Measurements from ENCODE around the gene ILKAP.
"Not testable (repeated sequence)": the region's sequence is repeated elsewhere in the genome, so short reads cannot be mapped to it uniquely, and the experiment has no call there.

ILKAP gene

DNA sequence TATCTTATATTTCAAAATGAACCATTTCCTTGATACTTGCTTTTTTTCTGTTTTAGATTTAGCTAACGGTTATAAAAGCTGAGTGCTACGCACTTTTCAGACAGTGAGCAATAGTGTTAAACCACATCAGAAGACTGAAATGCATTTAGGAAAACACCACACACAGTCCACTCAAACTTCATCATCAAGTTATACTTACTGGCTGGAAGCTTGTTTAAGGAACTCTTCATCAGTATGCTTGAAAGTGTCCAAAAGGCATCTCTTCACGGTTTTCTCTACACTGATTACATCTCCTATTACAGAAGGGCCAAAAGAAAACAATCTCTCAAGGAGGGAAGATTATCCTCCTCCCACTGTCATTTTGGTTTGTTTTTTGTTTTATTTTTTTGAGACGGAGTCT lies 19.7 kb downstream of the ILKAP start:
- Mint-ChIP-seq H3K27ac (peak overlapping the region; percentile 41), H3K36me3 (ENCODE audit: low read depth) (peaks cover 100% of the 10 kb centered on the region), H3K9me3 (no peaks in the 10 kb centered on the region), H3K4me1 (ENCODE audit: low read depth) (peaks cover 8% of the 10 kb centered on the region), H3K27me3 (no peaks in the 10 kb centered on the region), H3K4me3 (no peak overlapping the region)
- no peak for DNase-seq

GRCh38 chr2:238182362-238182761 lies 21.1 kb downstream of the ILKAP start:
- no peak overlapping the region for H3K4me3 Mint-ChIP-seq
- no peak for DNase-seq
- H3K27ac Mint-ChIP-seq: no peak overlapping the region
- no peaks in the 10 kb centered on the region for H3K27me3 Mint-ChIP-seq
- peaks cover 8% of the 10 kb centered on the region for H3K4me1 Mint-ChIP-seq (ENCODE audit: low read depth)
- peaks cover 99% of the 10 kb centered on the region for H3K36me3 Mint-ChIP-seq (ENCODE audit: low read depth)
- H3K9me3 Mint-ChIP-seq: no peaks in the 10 kb centered on the region

- no peaks in the 10 kb centered on the region for H3K27me3 Mint-ChIP-seq
- H3K9me3 Mint-ChIP-seq: no peaks in the 10 kb centered on the region
- H3K4me3 Mint-ChIP-seq: no peak overlapping the region
- H3K27ac Mint-ChIP-seq: no peak overlapping the region
- no peak for DNase-seq
- H3K36me3 Mint-ChIP-seq (ENCODE audit: low read depth): peaks cover 97% of the 10 kb centered on the region
- peaks cover 8% of the 10 kb centered on the region for H3K4me1 Mint-ChIP-seq (ENCODE audit: low read depth)
Observed at GRCh38 chr2:238180554-238180953, 22.9 kb downstream of the ILKAP start.

GRCh38 chr2:238176613-238177012 lies 26.9 kb downstream of the ILKAP start:
- Mint-ChIP-seq H3K4me3 (no peak overlapping the region), H3K9me3 (no peaks in the 10 kb centered on the region), H3K27ac (no peak overlapping the region), H3K36me3 (ENCODE audit: low read depth) (peaks cover 97% of the 10 kb centered on the region), H3K27me3 (no peaks in the 10 kb centered on the region), H3K4me1 (ENCODE audit: low read depth) (no peaks in the 10 kb centered on the region)
- no peak for DNase-seq

GRCh38 chr2:238174701-238175100 lies 28.8 kb downstream of the ILKAP start:
- no peaks in the 10 kb centered on the region for H3K27me3 Mint-ChIP-seq
- H3K9me3 Mint-ChIP-seq: no peaks in the 10 kb centered on the region
- no peak overlapping the region for H3K27ac Mint-ChIP-seq
- H3K4me1 Mint-ChIP-seq (ENCODE audit: low read depth): no peaks in the 10 kb centered on the region
- no peak overlapping the region for H3K4me3 Mint-ChIP-seq
- H3K36me3 Mint-ChIP-seq (ENCODE audit: low read depth): peaks cover 93% of the 10 kb centered on the region
- no peak for DNase-seq

GRCh38 chr2:238174291-238174690 lies 29.2 kb downstream of the ILKAP start:
- Mint-ChIP-seq H3K27me3 (no peaks in the 10 kb centered on the region), H3K9me3 (no peaks in the 10 kb centered on the region), H3K27ac (no peak overlapping the region), H3K4me3 (no peak overlapping the region), H3K36me3 (ENCODE audit: low read depth) (peaks cover 93% of the 10 kb centered on the region), H3K4me1 (ENCODE audit: low read depth) (no peaks in the 10 kb centered on the region)
- DNase-seq: no peak

DNA sequence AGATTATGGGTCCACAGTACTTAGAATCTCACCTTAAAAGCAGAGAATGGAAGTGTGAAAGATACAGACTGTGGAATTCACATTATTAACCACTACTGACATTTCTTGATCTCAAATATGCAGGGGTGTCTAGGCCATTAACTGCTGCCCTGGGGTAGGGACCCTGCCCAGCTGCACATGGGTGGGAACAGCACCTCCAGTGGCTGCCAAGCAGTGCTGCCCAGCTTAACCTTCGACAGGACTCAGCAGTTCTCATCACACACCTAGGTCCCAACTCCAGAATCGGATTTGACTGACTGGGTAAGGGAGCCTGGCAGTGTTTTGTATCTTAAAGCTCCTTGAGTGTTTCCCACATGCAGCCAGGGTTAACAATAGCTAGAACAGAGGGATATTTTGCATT lies 29.8 kb downstream of the ILKAP start:
- Mint-ChIP-seq H3K4me3 (no peak overlapping the region), H3K4me1 (ENCODE audit: low read depth) (no peaks in the 10 kb centered on the region), H3K9me3 (no peaks in the 10 kb centered on the region), H3K36me3 (ENCODE audit: low read depth) (peaks cover 93% of the 10 kb centered on the region), H3K27ac (no peak overlapping the region), H3K27me3 (no peaks in the 10 kb centered on the region)
- DNase-seq: no peak

GRCh38 chr2:238172439-238172838 lies 31.1 kb downstream of the ILKAP start:
- H3K27ac Mint-ChIP-seq: no peak overlapping the region
- H3K36me3 Mint-ChIP-seq (ENCODE audit: low read depth): peaks cover 94% of the 10 kb centered on the region
- H3K4me3 Mint-ChIP-seq: no peak overlapping the region
- peak; percentile 22 for DNase-seq
- H3K27me3 Mint-ChIP-seq: no peaks in the 10 kb centered on the region
- H3K4me1 Mint-ChIP-seq (ENCODE audit: low read depth): no peaks in the 10 kb centered on the region
- H3K9me3 Mint-ChIP-seq: no peaks in the 10 kb centered on the region

- H3K27ac Mint-ChIP-seq: no peak overlapping the region
- DNase-seq: no peak
- H3K36me3 Mint-ChIP-seq (ENCODE audit: low read depth): peaks cover 91% of the 10 kb centered on the region
Observed at GRCh38 chr2:238171575-238172187, 31.8 kb downstream of the ILKAP start.

DNA sequence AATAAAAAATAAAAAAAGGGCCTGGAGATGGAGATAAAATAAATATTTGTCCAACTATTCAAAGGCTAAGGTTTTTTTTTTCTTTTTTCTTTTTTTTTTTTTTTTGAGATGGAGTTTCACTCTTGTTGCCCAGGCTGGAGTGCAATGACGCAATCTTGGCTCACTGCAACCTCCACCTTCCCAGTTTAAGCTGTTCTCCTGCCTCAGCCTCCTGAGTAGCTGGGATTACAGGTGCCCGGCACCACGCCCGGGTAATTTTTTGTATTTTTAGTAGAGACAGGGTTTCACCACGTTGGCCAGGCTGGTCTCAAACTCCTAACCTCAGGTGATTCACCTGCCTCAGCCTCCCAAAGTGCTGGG lies 32.4 kb downstream of the ILKAP start:
- not testable (repeated sequence) for H3K4me3 Mint-ChIP-seq, H3K27ac Mint-ChIP-seq
- H3K36me3 Mint-ChIP-seq (ENCODE audit: low read depth): peaks cover 85% of the 10 kb centered on the region

More at GRCh38 chr2:238171575-238172187, 31.8 kb downstream of the ILKAP start:
- Mint-ChIP-seq H3K27me3 (no peaks in the 10 kb centered on the region), H3K4me3 (no peak overlapping the region), H3K4me1 (ENCODE audit: low read depth) (no peaks in the 10 kb centered on the region), H3K9me3 (no peaks in the 10 kb centered on the region)

DNA sequence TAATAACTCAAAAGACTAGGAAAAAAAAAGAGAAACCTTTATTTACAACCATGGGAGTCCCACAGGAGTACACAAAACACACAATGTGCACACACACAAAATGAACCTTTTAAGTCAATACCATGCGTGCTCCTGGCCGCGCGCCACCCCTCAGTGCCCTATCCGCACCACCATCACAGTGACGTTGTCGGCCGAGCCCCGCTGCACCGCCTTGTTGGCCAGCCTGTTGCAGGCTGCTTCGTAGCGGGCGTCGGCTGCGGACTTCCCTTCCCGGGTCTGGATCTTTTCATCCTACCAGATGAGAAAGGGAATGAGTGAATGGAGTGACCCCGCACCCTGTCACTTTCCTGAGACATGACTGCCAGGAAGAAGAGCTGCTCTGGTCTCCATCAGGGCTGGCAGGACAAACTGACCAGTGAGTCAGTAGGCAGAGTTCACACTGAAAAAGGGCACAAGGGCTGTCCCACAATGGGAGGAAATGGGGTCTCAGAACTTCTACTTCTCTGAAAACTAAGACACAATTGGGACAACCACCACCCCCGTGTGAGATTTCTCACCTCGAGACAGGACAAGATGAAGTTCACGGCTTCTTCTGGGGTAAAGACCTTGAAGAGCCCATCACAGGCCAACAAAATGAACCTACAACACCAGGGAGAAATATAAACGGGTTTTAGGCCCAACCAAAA lies 33.0 kb downstream of the ILKAP start:
- peaks cover under 1% of the 10 kb centered on the region for H3K27me3 Mint-ChIP-seq
- no peaks in the 10 kb centered on the region for H3K4me1 Mint-ChIP-seq (ENCODE audit: low read depth)
- H3K27ac Mint-ChIP-seq: no peak overlapping the region
- no peak for DNase-seq
- peaks cover 81% of the 10 kb centered on the region for H3K36me3 Mint-ChIP-seq (ENCODE audit: low read depth)
- no peak overlapping the region for H3K4me3 Mint-ChIP-seq
- no peaks in the 10 kb centered on the region for H3K9me3 Mint-ChIP-seq

More for the DNA sequence above, 32.4 kb downstream of the ILKAP start:
- H3K27me3 Mint-ChIP-seq; H3K9me3 Mint-ChIP-seq; H3K4me1 Mint-ChIP-seq (ENCODE audit: low read depth): not testable (repeated sequence)
- peak; percentile 7 for DNase-seq

- Mint-ChIP-seq H3K4me1 (ENCODE audit: low read depth) (peaks cover 3% of the 10 kb centered on the region), H3K36me3 (ENCODE audit: low read depth) (peaks cover 74% of the 10 kb centered on the region), H3K9me3 (no peaks in the 10 kb centered on the region), H3K27me3 (peaks cover 8% of the 10 kb centered on the region), H3K4me3 (no peak overlapping the region), H3K27ac (peak overlapping the region; percentile 82)
- DNase-seq: no peak
Observed at GRCh38 chr2:238169708-238170251, 33.7 kb downstream of the ILKAP start.

DNA sequence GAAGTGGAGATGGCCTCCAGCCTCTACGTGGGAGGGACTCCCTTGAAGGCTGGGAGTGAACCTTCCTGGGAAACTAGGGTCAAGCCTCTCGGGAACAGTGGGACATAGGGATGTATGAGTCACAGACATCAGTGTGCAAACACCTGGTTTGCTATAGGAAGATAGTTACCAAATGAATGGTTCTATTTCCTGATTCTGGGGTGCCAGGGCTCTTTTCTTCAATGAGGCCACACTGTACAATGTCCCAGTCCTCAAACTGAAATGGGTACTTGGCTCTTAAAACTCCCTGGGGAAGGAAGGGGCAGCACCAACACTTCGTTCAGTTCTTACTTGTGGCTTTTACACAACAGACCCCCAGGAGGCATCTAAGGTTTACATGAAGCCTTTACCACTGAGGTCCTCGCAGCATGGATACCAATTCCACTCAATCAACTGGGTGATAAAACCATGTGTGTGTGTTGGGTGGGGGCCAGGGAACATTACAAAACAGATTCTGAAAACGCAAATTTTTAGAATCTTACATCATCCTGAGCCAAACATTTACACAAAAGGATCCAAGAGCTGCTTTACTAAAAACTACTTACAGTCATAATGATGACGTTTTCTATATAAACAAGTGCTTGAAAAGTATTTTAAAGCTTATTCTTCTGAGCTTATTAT lies 34.3 kb downstream of the ILKAP start:
- Mint-ChIP-seq H3K27ac (peak overlapping the region; percentile 72), H3K4me1 (ENCODE audit: low read depth) (peaks cover 5% of the 10 kb centered on the region), H3K9me3 (no peaks in the 10 kb centered on the region), H3K4me3 (no peak overlapping the region), H3K36me3 (ENCODE audit: low read depth) (peaks cover 68% of the 10 kb centered on the region), H3K27me3 (peaks cover 14% of the 10 kb centered on the region)
- DNase-seq: peak; percentile 11

GRCh38 chr2:238168196-238169047 lies 35.1 kb downstream of the ILKAP start:
- Mint-ChIP-seq H3K4me3 (no peak overlapping the region), H3K27me3 (peaks cover 14% of the 10 kb centered on the region), H3K36me3 (ENCODE audit: low read depth) (peaks cover 60% of the 10 kb centered on the region), H3K27ac (peak overlapping the region; percentile 72), H3K9me3 (no peaks in the 10 kb centered on the region), H3K4me1 (ENCODE audit: low read depth) (peaks cover 5% of the 10 kb centered on the region)
- peak; percentile 28 for DNase-seq

Data from activated T-cell treated with anti-CD3 and anti-CD28 coated beads, Interleukin-2, amount 50 U/mL, for 24 hours (primary cell).